AML-193 (cell line): ENCODE data around the gene FETUB.

Experiments used
- DNase-seq, 2 experiments: peaks; one replicate each; lab custom pipeline; 2025; lab: John Stamatoyannopoulos, UW

Gene FETUB

DNA sequence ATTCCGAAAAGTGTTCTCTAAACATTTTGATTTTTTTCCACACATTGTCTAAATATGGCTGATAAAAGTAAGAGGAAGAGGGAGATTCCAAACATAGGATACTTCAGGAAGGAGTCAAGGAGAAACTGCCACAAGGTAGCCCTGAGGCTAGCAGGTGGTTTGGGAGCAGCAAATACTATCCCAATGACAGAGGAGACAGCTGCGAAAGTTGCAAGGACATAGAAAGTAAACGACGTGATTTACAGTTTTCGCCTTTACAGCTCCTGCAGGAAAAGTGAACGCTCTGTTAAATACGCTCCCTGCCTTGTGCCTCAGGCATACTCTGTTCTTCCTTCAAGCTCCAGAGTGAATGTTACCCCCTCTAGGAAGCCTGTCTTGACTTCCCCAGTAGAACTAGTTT, 3.7 kb upstream of the FETUB start:
- DNase-seq = no peak

DNA sequence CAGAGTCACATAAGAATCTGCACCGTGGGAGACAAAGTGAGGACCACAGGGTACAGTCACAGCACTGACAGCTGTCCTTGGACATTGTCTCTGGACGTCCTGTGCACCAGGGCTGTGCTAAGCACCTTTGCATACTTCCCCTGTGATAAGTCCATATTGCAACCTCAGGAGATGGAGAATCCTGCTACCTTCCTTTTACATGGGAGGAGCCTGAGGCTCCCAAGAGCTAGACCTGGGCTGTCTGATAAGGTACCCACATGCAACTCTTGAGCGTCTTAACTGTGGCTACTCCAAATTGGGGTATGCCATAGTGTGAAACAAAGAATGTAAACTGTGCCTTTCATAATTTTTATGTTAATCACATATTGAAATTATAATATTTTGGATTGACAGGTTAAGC, 2.5 kb upstream of the FETUB start:
- DNase-seq = no peak

DNA sequence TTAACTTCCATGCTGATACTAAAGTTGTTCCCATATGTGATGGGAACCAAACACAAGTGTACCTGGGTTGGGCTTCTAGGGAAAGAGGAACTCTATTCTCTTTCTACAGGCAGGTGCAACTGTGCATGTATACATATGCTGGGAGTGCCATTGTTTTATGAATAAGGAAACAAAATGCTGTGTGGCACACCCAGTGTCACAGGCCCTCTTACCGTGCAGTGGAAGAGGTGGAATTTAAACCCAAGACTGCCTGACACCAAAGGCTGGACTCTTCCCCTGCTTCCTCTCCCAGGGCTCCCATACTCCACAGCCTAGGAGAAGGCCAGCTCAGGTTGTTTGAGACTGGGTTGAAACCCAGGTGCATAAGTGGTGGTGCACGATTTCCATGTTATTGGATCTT, 1.9 kb upstream of the FETUB start:
- no peak for DNase-seq

DNA sequence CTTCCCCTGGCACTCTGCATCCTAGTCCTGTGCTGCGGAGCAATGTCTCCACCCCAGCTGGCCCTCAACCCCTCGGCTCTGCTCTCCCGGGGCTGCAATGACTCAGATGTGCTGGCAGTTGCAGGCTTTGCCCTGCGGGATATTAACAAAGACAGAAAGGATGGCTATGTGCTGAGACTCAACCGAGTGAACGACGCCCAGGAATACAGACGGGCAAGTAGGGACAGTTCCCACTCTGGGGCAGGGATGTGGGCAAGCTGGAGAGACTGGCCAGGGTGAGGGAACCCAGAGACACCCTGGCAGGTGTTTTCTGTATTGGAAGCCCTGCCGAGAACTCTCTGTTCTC, 247 bp downstream of the FETUB start:
- DNase-seq = no peak

DNA sequence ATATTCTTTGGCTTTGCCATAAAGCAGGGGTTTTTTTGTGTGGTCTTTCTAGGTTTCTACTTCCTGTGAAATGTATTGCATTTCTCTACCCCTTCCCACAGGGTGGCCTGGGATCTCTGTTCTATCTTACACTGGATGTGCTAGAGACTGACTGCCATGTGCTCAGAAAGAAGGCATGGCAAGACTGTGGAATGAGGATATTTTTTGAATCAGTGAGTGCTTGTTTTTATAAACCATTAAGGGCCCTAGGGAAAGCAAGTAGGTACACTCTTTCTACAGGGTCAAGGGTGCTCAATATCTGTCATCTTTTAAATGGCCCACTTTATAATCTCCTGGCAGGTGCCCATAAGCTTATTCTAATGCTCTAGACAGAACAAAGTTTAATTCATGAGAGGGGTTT, 730 bp downstream of the FETUB start:
- no peak for DNase-seq

DNA sequence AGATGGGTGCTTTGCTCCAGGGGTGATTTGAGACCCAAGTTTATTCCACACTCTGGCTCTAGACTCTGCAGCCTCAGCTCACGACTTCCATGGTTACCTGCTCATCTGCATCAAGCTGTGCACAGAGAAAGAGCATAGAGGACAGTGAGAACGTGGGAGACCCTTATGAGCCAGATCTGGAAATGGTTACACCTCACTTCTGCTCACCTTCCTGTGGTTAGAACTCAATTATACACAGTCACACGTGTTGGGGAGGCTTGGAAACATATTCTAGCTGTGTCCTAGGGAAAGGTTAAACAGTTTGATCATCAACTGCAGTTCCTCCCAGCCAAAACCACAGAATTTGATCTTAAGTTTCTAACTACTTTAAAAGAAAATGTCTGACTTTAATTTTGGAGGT, 1.8 kb downstream of the FETUB start:
- DNase-seq = no peak

DNA sequence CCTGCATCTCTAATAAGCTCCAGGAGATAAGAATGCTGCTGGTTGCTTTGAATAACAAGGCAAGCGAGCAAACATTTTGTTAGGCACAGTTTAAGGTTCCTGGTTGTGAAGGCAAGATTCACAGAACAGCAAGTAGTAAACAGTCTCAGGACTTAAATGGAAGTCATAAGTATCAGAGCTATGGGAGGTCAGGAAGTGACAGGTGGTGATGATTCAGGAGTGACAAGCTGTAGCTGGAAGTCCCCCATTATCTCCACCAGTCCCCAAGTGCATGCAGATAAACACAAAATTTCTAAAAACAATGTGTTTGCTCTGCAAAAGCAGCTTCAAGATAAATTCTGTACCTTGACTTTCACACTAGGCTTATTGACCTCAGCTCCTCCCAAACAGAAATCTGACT, 3.3 kb downstream of the FETUB start:
- DNase-seq = no peak

DNA sequence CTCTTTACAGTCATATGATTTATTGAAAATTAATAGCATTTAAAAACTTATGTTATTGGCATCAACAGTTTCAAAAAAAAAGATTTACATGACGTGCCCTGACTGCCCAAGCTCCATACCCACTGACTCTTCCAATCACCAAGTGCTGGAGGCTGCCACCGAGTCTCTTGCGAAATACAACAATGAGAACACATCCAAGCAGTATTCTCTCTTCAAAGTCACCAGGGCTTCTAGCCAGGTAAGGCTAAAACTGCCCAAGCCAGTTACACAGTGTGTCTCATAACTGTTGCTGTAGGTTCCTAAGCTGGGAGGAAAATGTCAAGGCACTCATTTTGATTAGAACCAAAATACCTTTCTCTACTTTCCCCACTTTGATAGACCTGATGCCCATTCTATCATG, 4.5 kb downstream of the FETUB start:
- no peak for DNase-seq

DNA sequence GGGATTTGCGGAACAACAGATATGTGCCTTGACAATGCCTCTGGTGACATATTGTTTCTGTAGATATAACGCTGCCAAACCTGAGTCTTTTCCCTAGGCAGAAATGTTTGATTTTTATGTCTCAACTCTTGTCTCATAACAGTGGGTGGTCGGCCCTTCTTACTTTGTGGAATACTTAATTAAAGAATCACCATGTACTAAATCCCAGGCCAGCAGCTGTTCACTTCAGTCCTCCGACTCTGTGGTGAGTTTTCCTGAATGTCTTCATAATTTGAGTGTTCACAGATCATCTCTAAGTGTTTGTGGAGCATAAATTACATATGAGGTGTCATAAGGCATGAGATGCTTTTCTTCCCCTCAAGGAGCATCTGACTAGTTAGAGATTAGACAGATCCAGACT, 5.9 kb downstream of the FETUB start:
- no peak for DNase-seq

DNA sequence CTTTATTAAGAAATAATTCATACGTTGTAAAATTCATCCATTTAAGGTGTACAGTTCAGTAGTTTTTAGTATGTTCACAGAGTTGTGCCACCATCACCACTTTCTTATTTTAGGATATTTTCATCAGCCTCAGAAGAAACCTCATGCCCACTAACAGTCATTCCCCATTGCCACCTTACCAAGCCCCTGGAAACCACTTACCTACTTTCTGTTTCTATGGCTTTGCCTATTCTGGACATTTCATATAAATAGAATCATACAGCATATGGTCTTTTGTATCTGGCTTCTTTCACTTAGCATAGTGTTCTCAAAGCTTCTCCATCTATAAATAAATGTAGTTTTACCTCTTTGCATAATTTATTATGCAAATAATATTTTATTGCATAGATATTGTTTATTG, 6.6 kb downstream of the FETUB start:
- DNase-seq = no peak

DNA sequence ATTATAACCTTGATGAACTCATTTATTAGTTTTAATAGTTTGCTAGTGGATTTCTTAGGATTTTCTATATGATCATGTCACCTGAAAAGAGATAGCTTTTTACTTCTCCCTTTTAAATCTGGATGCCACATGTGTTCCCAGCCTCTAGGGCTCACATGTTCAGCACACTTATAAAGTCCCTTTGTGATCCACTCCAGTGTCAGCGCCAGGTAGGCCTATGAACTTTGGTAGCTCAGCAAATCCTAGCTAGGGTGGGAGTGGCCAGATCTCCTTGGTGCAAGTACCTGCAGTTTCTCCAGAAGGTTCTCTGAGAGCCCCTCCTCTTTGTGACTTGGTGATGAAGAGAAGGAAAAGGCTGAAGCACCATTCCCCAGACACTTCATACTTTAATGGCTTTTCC, 8.7 kb downstream of the FETUB start:
- DNase-seq = no peak

DNA sequence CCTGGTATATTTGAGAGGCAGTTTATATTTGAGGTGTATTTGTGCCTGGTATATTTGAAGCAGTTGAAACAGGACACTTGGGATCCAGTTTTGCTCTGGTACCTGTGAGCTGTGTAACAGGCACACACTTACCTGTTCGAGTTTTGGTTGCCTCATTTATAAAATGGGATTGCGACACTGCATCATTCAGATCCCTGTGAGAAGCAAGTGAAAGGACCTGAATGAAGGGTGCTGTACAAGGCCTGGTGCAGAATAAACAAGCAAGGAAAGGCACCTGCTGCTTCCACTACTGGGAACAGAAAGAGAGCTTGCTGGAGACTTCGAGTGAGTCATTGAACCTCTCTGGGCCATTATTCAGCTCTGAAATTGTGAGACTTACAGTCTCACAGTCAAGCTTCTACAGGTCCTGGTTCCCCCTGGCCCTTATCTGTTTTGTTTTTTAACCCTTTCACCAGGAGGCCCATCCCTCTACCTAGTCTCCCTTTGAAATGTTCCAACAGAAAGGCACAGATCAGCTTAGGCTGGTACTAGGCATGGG, 11.5 kb downstream of the FETUB start:
- no peak for DNase-seq

DNA sequence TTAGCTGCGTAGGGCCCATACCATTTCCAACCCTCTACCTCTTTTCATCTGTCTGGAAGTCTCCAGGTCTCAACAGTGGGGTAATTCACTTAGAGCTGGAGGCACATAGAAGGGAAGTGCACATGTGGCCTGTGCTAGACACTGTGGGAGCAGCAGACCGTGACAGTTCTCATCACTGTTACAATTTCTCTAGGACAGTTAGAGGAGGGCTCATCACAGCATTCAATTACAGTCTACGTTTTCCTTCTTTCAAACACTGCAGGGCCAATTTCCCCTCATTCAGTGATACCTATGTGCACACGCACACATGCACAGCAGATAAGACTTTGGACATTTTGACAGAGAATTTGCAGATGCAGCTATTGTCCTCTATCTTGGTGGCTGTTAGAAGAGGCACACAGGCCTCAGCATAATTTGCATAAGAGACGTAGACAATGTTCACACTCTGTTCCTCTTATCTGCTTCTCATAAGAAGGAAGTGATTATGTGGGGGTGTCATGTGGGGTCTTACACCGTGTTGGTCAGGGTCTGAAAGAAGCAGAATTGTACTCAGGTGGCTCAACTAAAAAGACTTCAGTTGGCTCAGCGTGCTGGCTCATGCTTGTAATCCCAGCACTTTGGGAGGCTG, 13.0 kb downstream of the FETUB start:
- no peak for DNase-seq

DNA sequence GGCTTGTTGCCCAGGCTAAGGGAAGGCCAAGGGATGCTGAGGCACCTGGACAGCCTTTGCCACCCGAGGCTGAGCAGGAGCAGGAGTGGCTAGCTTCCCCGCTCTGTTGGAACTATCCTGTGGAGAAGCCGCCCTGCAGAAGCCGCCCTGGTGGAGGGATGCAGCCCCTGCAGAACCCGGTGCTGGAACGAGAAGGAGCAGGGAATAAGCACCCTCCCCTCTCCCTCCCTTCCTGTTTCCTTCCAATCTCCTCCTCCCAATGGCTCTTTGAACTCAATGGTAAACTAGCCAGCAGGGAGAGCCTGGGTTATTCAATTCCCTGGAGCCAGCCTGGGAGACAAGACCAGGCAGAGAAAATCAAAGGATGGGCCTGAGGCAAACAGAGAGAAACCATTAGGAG, 13.8 kb downstream of the FETUB start:
- DNase-seq = no peak

DNA sequence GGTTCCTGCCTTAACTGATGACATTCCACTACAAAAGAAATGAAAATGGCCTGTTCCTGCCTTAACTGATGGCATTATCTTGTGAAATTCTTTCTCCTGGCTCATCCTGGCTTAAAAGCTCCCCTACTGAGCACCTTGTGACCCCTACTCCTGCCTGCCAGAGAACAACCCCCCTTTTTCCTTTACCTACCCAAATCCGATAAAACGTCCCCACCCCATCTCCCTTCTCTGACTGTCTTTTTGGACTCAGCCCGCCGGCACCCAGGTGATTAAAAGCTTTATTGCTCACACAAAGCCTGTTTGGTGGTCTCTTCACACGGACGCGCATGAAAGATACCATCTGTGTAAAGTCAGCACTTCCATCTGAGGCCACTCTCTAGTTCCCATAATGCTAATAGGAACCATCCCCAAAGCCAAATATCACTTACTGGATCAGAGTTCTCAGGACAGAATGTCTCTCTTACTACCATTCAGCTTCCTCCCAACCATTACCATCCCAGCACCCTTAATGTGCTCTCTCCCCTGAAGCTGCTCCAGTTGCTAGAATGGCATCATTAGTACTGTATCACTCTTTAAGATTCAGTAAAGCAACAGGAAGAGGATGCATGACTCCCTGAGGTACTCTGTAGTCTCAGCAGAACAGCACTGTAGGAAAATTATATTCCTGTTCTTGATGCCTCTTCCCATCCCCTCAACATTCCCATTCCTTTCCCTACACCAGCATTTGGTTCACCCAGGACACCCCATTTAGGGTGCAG, 23.3 kb downstream of the FETUB start:
- DNase-seq = no peak

DNA sequence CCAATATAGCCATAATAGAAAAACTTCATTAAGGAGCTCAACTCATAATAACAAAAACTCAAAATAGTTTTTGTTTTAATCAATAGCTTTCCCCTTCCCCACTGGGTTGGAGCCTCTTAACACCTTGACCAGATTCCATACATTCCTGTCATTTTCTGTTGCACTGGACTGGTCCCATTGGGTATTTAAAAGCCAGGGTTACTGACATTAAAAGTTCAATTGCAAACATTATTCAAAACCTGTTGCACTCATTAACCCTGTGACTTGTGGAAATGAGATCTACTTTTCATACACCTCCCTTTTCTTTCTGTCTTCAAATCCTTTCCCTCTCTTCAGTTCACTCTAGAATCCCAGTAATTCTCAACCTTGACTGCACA, 23.9 kb downstream of the FETUB start:
- no peak for DNase-seq

DNA sequence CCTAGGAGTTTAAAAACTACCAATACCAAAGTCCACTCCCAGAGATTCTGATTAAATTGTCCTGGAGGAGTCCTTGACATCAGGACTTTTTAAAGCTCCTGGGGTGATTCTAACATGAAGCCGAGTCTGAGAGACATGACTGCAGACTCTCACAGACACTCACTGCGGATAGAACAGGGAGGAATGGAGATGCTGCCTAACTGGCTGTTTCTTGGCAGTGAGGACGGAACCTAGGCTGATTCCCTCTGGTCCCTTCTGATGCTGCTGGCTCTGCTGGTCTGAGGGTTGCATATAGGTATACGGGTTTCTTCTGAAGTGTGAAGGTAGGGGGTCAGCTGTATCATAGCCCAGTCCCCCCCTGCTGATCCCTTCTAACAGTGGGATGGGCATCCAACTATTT, 24.3 kb downstream of the FETUB start:
- no peak for DNase-seq

DNA sequence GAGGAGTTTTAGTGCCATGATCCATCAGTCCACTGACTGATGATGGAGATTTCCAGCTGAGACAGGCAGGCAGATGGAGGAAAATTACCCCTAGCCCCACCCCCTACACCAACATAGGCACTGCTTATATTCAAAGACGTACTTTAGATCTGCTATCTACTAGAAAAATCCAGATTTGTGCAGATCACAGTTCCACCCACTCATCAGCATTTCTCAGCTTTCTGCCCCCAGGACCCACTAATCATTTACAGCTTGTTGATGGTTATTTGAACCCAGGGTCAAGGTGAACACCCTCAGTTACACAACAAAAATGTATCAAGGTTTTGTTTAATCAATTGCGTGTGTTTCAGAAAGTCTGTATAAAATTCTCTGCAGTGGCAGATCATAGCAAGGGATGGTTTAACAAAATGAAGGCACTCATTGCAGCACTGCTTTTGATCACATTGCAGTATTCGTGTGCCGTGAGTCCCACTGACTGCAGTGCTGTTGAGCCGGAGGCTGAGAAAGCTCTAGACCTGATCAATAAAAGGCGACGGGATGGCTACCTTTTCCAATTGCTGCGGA, 25.5 kb downstream of the FETUB start, which contains the start of gene HRG:
Gene HRG (plus strand): TSS at position 390 of the 564 bp plus-strand sequence. CDS start 18 bp downstream, at position 408.
- DNase-seq = no peak

DNA sequence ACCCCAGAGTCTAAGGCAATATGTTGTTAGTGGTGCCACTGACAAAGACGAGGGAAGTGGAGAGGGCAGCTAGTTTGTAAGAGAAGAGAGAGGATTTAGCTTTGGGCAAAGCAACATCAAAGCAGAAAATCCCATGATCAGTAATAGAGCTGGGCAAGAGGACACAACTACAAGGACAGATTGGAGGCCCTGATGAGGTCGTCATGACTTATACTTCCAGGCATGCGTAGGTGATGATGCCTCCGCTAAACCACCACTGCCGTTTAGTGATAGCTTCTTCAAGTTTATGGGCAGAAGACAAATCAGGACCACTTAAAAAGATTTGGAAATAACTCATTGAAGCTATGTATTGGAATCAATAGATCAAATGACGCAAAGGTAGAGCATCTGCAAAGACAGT, 28.2 kb downstream of the FETUB start:
- DNase-seq = no peak

DNA sequence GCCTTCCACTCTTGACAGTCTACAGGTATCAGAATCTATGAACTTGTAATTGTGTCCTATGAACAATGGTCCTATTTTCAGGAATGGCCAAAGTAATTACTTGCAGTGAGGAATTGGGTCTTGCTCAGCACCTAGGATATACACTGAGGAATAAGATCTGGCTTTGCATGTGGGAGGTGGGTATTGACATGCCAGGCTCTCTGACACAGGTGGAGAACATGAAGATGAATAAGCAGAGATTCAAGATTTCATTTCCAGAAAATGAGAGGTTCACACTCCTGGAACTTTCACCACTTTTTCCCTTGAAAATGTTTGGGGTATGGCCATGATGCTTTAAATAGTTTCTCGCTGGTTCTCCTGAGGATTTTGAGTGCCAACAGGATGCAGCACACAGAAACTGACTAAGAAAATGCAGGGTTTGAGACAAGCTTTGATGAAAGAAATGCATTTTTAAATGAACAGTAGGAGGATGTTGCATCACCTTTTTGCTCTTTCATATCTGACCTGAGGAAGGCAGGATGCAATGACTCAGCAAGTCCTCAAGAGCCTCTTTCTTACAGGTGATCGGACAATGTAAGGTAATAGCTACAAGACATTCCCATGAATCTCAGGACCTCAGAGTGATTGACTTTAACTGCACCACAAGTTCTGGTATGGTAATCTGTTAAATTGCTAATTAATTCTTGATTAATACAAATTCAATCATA, 29.3 kb downstream of the FETUB start:
- no peak for DNase-seq

DNA sequence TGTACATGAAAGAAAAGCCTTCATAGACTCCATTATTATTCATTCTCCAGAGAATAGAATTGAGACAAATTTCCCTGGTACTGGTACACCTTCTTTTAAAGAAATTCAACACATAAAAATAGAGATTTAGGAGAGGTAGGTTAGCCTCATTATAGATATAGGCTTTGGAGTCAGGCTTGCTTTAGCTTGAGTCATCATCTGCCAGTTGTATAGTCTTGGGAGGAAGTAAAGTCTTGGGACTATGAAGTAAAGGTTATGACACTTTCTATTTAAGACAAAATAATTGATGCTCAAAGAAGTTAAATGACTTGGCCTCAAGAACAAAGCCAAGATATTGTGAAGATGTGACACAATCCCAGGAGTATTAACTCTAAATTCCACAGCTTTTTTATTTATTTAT, 30.0 kb downstream of the FETUB start:
- no peak for DNase-seq

DNA sequence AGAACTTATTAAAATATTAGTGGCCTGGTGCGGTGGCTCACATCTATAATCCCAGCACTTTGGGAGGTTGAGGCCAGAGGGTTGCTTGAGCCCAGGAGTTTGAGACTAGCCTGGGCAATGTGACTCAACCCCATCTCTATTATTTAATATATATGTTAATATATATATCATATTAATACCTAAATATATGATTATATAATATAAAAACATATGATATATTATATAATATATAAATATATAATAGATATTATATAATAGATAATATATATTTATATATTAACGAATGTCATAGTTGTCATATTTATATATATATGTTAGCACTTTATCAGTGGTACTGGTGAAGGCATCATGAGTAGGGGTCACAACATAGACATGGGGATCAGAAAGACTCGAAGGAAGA, 30.9 kb downstream of the FETUB start:
- DNase-seq = no peak

DNA sequence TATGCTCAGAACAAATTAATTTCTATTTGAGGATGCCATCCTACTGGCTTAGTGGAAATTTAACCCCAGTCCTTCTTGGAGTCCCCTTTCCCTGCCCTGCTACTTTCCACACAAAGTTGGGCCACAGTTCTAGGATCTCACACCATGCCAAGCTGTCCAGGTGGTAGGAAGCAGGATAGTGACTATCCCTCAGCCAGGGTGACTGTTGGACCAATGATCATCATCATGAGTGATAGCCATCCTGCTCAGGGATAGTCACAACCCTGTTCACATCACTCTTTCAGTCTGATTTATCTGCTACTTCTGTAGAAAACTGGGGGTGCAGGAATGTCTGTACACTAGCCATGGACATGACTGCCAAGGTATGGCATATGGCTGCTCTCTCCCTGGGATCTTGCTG, 38.4 kb downstream of the FETUB start:
- DNase-seq = no peak
